Endothelial cell (in vitro differentiated cells): ENCODE data around the gene RAB40C. TPM values are rescaled to one million over a fixed set of nuclear protein-coding genes. Genes with fewer than 3 reads are reported as not detected.

Source experiments
- DNase-seq: peaks from one replicate; pipeline ENCODE4 v3.0.0; 2021; ENCODE audit warnings: low spot score
- H3K27ac Mint-ChIP-seq: one replicate; pipeline ENCODE4 v1.8.0; 2021; ENCODE audit warnings: mixed read lengths, inconsistent platforms; ENCODE audit not compliant: unreplicated experiment
- H3K27me3 Mint-ChIP-seq: one replicate; pipeline ENCODE4 v1.8.0; 2021; ENCODE audit warnings: mild to moderate bottlenecking, moderate library complexity, mixed read lengths, inconsistent platforms; ENCODE audit not compliant: unreplicated experiment
- H3K36me3 Mint-ChIP-seq: one replicate; pipeline ENCODE4 v1.8.0; 2021; ENCODE audit warnings: mild to moderate bottlenecking, low read depth, mixed read lengths, inconsistent platforms; ENCODE audit not compliant: unreplicated experiment
- H3K4me1 Mint-ChIP-seq: one replicate; pipeline ENCODE4 v1.8.0; 2021; ENCODE audit warnings: mild to moderate bottlenecking, mixed read lengths, inconsistent platforms; ENCODE audit not compliant: unreplicated experiment
- H3K4me3 Mint-ChIP-seq: one replicate; pipeline ENCODE4 v1.8.0; 2021; ENCODE audit warnings: mild to moderate bottlenecking, mixed read lengths, inconsistent platforms; ENCODE audit not compliant: unreplicated experiment
- H3K9me3 Mint-ChIP-seq: one replicate; pipeline ENCODE4 v1.8.0; 2021; ENCODE audit warnings: mixed read lengths, inconsistent platforms; ENCODE audit not compliant: unreplicated experiment
- CTCF ChIP-seq: fragments of 200-600 bp; sonication (generic); IDR thresholded peaks from one replicate; pipeline ENCODE4 v1.5.0; 2021; ENCODE audit warnings: antibody characterized with exemption; ENCODE audit not compliant: unreplicated experiment
- total RNA-seq: library from RNA; stranded (reverse); fragmentation: NEBNext Ultra II Directional; extraction: Animal tissue kit (Norgen Biotek cat#: 25700); gene quantifications from one replicate; pipeline ENCODE4 v1.2.1, GENCODE V29; 2021; ENCODE audit not compliant: unreplicated experiment

Gene RAB40C
- total RNA-seq, 1 donor from 2014 or later = 18.5 TPM

GRCh38 chr16:640614-641013 lies 50.7 kb downstream of the RAB40C start:
- peaks cover 6% of the 10 kb centered on the region for H3K4me1 Mint-ChIP-seq
- TF ChIP-seq CTCF = no peak
- H3K9me3 Mint-ChIP-seq = no peaks in the 10 kb centered on the region
- no peak overlapping the region for H3K27ac Mint-ChIP-seq
- no peak for DNase-seq
- no peaks in the 10 kb centered on the region for H3K36me3 Mint-ChIP-seq
- H3K27me3 Mint-ChIP-seq = peaks cover 8% of the 10 kb centered on the region
- H3K4me3 Mint-ChIP-seq = peak overlapping the region; percentile 62

- peaks cover 5% of the 10 kb centered on the region for H3K27me3 Mint-ChIP-seq
- H3K4me1 Mint-ChIP-seq = peaks cover 4% of the 10 kb centered on the region
- H3K27ac Mint-ChIP-seq = no peak within 1 kb of the TSS
- no peaks in the 10 kb centered on the region for H3K36me3 Mint-ChIP-seq
- no peak for TF ChIP-seq CTCF
- H3K9me3 Mint-ChIP-seq = no peaks in the 10 kb centered on the region
- H3K4me3 Mint-ChIP-seq = peak within 1 kb of the TSS; percentile 62
- peak; percentile 74 for DNase-seq
Measured at GRCh38 chr16:641326-642188, 51.7 kb downstream of the RAB40C start, which contains the start of gene MCRIP2. Gene MCRIP2, plus strand, starts transcription at chr16:641828. Its CDS starts 164 bp downstream, at chr16:641992.

GRCh38 chr16:642189-643049 lies 52.6 kb downstream of the RAB40C start:
- no peak for DNase-seq
- Mint-ChIP-seq H3K27ac (no peak overlapping the region), H3K9me3 (no peaks in the 10 kb centered on the region), H3K4me3 (no peak overlapping the region), H3K27me3 (peaks cover 3% of the 10 kb centered on the region), H3K4me1 (peaks cover 2% of the 10 kb centered on the region), H3K36me3 (no peaks in the 10 kb centered on the region)
- no peak for TF ChIP-seq CTCF

GRCh38 chr16:643050-643368 lies 53.1 kb downstream of the RAB40C start:
- Mint-ChIP-seq H3K4me3 (no peak overlapping the region), H3K27me3 (peaks cover 3% of the 10 kb centered on the region), H3K36me3 (no peaks in the 10 kb centered on the region), H3K9me3 (no peaks in the 10 kb centered on the region), H3K27ac (no peak overlapping the region), H3K4me1 (peaks cover 2% of the 10 kb centered on the region)
- no peak for DNase-seq
- no peak for TF ChIP-seq CTCF
